ENCODE data around the gene GPR161.

DNA sequence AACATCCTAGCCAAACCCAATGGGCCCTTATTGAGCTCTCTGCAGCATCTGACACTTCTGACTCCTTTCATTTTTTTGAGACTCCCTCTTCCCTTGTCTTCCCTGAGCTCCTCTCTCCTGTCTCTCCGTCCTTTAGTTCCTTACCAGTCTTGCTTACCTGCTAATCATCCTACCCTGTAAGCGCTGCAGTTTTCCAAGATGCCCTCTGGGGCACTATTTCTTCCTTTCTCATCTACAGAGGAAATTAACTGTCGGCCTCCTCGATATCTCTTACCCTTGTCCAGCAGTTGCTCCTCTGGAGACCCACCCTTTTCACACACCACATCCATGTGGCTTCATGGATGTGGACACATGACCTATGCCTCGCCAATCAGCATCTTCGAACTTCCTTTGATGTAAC is 6.8 kb downstream of the GPR161 start:
- TF ChIP-seq, protein P1, sequence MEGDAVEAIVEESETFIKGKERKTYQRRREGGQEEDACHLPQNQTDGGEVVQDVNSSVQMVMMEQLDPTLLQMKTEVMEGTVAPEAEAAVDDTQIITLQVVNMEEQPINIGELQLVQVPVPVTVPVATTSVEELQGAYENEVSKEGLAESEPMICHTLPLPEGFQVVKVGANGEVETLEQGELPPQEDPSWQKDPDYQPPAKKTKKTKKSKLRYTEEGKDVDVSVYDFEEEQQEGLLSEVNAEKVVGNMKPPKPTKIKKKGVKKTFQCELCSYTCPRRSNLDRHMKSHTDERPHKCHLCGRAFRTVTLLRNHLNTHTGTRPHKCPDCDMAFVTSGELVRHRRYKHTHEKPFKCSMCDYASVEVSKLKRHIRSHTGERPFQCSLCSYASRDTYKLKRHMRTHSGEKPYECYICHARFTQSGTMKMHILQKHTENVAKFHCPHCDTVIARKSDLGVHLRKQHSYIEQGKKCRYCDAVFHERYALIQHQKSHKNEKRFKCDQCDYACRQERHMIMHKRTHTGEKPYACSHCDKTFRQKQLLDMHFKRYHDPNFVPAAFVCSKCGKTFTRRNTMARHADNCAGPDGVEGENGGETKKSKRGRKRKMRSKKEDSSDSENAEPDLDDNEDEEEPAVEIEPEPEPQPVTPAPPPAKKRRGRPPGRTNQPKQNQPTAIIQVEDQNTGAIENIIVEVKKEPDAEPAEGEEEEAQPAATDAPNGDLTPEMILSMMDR (conservative IDR thresholded peaks at IDR 0.05; ENCODE audit: low read depth in 2 of 2), result peak in 1 of 2 experiments; percentile 42; a peak in 2 of 4 replicates
- TF ChIP-seq, protein P2, sequence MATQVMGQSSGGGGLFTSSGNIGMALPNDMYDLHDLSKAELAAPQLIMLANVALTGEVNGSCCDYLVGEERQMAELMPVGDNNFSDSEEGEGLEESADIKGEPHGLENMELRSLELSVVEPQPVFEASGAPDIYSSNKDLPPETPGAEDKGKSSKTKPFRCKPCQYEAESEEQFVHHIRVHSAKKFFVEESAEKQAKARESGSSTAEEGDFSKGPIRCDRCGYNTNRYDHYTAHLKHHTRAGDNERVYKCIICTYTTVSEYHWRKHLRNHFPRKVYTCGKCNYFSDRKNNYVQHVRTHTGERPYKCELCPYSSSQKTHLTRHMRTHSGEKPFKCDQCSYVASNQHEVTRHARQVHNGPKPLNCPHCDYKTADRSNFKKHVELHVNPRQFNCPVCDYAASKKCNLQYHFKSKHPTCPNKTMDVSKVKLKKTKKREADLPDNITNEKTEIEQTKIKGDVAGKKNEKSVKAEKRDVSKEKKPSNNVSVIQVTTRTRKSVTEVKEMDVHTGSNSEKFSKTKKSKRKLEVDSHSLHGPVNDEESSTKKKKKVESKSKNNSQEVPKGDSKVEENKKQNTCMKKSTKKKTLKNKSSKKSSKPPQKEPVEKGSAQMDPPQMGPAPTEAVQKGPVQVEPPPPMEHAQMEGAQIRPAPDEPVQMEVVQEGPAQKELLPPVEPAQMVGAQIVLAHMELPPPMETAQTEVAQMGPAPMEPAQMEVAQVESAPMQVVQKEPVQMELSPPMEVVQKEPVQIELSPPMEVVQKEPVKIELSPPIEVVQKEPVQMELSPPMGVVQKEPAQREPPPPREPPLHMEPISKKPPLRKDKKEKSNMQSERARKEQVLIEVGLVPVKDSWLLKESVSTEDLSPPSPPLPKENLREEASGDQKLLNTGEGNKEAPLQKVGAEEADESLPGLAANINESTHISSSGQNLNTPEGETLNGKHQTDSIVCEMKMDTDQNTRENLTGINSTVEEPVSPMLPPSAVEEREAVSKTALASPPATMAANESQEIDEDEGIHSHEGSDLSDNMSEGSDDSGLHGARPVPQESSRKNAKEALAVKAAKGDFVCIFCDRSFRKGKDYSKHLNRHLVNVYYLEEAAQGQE (IDR thresholded peaks at IDR 0.05; ENCODE audit: unreplicated experiment), result no peak
- TF ChIP-seq EZH2 (IDR thresholded peaks at IDR 0.05; ENCODE audit: low read depth, unreplicated experiment) (no peak), POLR2AphosphoS5 (IDR thresholded peaks at IDR 0.05; ENCODE audit: low read depth) (no peak), JUNB (IDR thresholded peaks at IDR 0.05; ENCODE audit: unreplicated experiment) (no peak)
